GM21576 (cell line): ENCODE measurements around the gene TACC3.

Experiments used
- ATAC-seq: cut with Tn5 transposase; IDR thresholded peaks from one replicate; pipeline ENCODE4 v1.9.1; 2021; ENCODE audit warnings: mild to moderate bottlenecking, moderate library complexity; ENCODE audit not compliant: unreplicated experiment

TACC3 gene

DNA sequence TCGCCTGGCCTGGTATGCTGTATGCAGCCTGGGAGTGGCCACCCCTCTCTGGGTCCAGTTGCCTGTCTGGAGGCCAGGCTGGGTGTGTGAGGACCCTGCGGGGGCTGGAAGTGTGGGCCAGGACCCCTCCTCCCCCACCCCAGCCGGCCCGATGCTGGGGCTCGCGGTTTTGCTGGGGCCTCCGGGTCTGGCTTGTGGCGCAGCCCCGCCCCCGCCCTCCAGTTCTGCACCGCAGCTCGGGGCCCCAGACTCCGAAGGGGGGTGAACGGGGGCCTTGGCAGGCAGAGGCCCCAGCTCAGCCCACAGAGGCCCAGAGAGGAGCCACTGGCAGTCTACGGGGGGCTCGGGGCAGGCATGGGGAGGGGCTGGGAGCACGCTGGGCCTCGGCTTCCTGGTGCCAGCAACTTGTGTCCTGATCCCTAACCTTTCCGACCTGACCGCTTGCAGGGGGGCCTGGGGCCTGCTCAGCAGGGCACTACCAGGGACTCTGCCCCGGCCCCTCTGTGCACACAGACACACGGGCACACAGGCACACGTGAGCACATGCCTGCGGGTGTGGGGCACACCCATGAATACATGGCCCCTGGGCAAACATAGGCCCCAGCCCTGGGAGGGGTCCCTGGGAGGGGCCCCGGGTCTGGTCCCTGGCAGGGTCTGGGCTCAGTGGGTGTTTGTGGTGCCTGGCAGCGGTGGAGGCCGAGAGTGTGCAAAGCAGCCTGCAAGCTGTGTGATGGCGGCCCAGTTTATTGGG lies 50.4 kb downstream of the TACC3 start:
- no peak for ATAC-seq

DNA sequence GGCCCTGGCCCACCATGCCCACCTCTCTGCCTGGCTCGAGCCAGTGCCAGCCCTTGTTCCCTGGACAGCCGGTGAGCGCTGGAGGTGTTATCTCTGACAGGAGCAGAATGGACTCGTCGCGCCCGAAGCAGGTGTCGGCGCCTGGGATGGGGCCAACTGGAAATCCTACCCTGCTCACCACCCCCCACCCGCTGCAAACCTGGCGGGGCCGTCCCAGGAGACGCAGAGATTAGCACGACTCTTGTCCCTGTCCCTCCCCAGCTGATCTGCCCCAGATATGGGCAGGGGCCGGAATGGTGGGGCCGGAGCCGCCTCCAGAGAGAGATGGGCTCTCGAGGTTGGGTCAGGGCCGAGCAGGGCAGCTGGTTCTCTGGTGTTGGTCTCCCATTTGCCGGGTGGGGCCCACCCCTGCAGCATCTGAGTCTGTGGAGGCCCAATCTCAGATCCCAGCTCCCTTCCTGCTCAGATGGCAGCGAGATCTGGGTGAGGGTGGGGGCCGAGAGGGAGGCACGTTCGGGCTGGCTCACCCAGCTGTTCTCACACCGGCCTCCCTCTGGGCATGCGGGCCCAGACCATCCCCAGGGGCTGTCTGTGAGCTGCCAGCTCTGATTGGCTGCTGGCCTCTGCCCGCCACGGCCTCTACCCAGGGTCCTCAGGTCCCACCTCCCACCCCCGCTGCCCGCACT lies 51.7 kb downstream of the TACC3 start:
- no peak for ATAC-seq

- no peak for ATAC-seq
Observed at GRCh38 chr4:1773754-1774153, 52.4 kb downstream of the TACC3 start.

DNA sequence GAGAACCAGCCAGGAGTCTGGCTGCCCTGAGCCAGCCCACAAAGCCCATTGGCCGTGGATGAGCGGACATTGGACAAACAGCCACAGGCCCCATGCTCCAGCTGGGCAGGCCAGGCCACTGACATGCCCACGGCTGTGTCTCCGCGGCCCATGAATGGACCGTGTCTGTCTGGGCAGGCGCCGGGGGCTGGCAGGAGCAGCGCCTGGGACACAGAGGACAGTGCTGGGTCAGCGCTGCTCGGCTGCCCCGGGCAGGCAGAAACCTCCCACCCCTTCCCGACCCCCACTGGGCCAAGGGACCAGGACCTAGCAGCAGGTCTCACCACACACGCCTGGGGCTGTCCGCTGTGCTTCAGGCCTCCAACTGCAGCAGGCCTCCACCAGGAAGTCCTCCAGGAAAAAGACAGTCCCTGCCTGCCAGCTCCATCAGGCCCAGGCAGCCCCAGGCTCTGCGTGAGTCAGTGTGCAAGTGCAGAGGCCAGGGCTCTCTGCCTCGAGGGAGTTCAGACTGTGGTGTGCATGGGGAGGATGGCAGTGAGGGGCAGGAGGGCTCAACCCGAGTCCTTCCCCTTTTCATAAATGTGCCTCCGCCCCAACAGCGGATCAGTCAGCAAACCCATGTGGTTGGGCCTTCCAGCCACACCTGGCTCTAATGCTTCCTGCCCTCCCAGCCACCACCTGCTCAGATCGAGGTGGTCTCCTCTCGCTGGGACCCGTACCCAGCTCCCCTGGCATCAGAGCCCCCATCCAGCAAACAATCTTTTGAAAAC lies 54.6 kb downstream of the TACC3 start:
- ATAC-seq, result no peak

GRCh38 chr4:1776521-1777161 lies 55.3 kb downstream of the TACC3 start:
- ATAC-seq, result no peak

DNA sequence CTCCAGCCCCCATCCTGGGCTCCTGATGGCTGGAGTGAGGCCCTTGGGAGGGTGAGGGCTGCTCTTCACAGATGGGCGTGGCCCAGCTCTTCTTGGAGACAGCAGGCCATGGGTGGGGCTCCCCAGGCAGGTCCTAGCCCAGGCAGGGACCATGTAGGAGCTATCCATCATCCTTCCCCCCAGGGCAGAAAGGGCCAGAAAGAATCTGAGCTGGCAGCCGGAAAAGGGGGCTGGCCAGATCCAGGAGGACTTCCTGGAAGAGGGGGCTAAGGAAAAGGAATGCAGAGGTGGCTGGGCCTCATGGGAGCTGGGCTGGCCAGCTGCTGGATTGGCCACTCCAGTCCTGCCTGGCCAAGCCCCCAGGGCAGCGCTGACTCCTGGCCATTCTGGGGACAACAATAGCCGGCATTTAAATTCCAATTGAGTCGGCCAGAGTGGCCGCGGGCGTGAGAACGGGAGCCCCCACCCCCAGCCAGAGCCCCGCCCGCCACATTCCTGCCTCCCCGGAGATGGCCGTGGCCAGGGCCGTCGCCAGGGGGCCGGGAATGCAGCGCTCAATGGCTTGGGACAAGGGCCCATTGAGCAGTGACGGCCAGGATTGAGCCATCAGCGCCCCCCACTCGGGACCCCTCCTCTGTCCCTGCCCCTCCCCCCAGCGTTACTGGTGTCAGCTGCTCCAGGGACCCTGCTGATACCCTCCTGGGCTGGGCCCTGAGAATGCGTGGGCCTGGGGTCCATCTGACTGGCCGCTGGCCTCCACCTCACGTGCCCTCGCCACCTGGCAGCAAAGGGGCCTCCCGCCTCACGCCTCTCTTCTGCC lies 56.7 kb downstream of the TACC3 start:
- no peak for ATAC-seq

- ATAC-seq, result no peak
Observed at GRCh38 chr4:1778642-1779392, 57.5 kb downstream of the TACC3 start.

DNA sequence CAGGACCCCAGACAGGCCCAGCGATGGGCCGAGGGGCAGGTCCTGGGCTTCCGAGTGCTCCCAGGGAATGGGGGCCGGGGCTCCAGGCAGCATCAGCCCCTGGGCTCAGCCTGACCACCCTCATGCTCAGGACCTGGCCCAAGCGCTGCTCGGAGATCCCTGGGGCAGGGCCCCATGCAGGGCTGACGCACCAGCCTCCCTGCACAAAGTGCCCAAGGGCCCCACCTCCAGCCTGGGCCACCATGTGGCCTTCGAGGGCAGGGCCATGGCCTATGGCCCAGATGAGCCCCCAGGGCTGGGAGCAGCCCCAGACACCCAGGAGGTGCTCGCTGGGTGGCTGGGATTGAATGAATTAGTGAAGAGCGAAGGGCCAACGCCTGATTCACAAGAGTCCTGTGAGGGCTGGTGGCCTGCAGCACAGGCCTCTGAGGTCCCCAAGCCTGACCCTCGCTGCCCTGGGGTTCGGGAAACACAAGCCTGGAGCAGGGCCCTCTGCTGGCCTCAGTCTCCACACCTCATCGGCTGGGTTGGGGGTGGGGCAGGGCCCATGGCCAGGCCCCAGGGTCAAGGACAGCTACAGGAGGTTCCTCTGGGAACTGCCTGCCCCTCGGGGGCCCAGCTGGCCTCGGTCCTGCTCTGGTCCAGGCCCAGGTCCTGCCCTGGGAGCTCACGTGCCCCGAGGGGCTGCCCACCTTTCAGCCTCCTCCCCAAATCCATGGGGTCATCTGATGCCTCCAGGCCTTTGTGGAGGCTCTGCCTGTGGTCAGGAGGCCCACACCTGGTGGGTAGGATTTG lies 58.5 kb downstream of the TACC3 start:
- ATAC-seq, result no peak

GRCh38 chr4:1780435-1780834 lies 59.1 kb downstream of the TACC3 start:
- ATAC-seq, result no peak

GRCh38 chr4:1783015-1783414 lies 61.7 kb downstream of the TACC3 start:
- ATAC-seq, result no peak

DNA sequence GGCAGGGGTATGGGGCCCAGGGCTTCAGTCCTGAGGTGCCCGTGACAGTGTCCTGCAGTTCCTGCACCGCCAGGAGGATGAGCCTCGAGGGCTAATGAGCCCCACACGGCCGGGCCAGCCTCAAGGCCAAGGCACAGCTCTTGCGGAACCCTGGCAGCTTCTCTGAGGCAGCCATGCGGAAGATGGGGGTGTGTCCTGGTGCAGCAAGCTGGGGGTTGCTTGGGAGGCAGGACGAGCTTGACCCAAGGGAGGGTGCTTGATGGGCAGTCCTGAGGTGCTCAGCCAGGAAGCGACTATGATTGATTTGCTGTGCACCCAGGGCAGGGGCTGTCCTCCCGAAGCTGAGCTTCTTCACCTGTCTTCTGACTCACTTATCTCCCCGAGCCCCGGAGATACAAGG lies 62.6 kb downstream of the TACC3 start:
- no peak for ATAC-seq

DNA sequence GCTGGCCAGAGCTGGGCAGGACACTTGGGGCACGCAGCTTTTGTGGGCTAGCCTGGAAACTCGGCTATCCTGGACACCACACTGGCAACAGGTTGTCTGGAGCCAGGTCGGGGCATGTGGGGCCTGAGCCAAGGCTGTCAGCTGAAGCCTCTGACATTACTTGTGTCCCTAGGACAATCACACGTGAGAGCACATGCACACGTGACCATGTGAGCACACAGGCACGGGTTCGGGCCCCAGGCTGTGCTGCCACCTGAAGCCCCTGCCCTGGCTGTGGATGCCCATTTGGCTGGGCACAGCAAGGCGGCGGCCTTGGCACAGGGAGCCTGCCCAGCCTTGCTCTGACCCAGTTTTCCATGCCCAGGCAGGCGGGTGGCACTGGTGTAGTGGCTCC lies 63.1 kb downstream of the TACC3 start:
- ATAC-seq, result no peak

DNA sequence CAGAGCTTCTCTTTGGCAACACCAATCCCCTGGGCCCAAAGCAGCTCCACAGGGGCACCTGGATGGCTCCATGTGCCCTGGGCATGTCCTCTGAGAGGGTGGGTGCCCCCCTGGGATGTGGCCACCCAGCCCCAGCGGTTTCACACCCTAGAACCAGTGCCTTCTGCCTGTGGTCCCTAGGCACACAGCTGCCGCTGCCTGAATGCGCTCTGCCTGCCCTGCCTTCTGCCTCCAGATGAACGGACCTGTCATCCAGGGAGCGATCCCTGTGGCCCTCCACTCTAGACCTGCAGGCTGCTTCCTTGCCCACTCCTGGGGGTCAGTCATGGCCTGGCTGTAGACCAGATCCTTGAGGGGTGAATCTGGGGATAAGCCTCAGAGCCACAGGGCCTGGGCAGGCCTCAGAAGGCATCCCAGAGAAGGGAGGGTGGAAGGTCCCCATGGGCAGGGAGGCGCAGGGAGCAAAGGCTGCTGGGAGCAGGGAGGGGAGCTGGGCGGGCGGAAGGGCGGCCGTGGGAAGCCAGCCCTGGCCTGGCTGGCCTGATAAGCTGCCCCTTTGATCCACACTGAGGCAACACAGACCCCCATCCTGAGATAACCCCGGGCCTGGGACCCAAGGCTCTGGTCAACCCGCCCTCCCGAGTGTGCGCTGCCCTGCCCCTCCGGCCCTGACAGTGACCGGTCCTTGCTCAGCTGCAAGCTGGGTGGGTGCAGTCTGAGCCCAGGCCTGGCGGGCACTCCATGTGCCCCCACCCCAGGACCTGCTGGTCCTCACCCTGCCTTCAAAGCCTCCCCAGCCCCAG lies 63.7 kb downstream of the TACC3 start:
- no peak for ATAC-seq

GRCh38 chr4:1785592-1785991 lies 64.3 kb downstream of the TACC3 start:
- no peak for ATAC-seq

GRCh38 chr4:1786544-1787362 lies 65.4 kb downstream of the TACC3 start:
- ATAC-seq, result no peak

- ATAC-seq, result no peak
Observed at GRCh38 chr4:1787411-1788077, 66.2 kb downstream of the TACC3 start.
